Ishikawa (cell line): ENCODE results near the gene NR5A2.

Source experiments
- TAF1 ChIP-seq: IDR thresholded peaks from 2 replicates; pipeline ENCODE4 v1.6.1; 2012; ENCODE audit warnings: low read depth, mild to moderate bottlenecking
- TEAD4 ChIP-seq: IDR thresholded peaks from 2 replicates; pipeline ENCODE4 v1.6.1; 2012
- USF1 ChIP-seq: IDR thresholded peaks from 2 replicates; pipeline ENCODE4 v1.6.1; 2012
- TF ChIP-seq, protein P1 (sequence below): IDR thresholded peaks from 2 replicates; pipeline ENCODE4 v1.6.1; 2012; ENCODE audit warnings: low read depth, mild to moderate bottlenecking

GRCh38 chr1:200223207-200223606, 195.7 kb downstream of the NR5A2 start:
- TF ChIP-seq USF1 (no peak), TAF1 (no peak), TEAD4 (no peak)
- TF ChIP-seq, protein P1, sequence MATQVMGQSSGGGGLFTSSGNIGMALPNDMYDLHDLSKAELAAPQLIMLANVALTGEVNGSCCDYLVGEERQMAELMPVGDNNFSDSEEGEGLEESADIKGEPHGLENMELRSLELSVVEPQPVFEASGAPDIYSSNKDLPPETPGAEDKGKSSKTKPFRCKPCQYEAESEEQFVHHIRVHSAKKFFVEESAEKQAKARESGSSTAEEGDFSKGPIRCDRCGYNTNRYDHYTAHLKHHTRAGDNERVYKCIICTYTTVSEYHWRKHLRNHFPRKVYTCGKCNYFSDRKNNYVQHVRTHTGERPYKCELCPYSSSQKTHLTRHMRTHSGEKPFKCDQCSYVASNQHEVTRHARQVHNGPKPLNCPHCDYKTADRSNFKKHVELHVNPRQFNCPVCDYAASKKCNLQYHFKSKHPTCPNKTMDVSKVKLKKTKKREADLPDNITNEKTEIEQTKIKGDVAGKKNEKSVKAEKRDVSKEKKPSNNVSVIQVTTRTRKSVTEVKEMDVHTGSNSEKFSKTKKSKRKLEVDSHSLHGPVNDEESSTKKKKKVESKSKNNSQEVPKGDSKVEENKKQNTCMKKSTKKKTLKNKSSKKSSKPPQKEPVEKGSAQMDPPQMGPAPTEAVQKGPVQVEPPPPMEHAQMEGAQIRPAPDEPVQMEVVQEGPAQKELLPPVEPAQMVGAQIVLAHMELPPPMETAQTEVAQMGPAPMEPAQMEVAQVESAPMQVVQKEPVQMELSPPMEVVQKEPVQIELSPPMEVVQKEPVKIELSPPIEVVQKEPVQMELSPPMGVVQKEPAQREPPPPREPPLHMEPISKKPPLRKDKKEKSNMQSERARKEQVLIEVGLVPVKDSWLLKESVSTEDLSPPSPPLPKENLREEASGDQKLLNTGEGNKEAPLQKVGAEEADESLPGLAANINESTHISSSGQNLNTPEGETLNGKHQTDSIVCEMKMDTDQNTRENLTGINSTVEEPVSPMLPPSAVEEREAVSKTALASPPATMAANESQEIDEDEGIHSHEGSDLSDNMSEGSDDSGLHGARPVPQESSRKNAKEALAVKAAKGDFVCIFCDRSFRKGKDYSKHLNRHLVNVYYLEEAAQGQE: no peak
